ENCODE data around the gene OR9I1.

GRCh38 chr11:58142761-58143160 lies 17.4 kb upstream of the OR9I1 start:
- TF ChIP-seq, protein P1, sequence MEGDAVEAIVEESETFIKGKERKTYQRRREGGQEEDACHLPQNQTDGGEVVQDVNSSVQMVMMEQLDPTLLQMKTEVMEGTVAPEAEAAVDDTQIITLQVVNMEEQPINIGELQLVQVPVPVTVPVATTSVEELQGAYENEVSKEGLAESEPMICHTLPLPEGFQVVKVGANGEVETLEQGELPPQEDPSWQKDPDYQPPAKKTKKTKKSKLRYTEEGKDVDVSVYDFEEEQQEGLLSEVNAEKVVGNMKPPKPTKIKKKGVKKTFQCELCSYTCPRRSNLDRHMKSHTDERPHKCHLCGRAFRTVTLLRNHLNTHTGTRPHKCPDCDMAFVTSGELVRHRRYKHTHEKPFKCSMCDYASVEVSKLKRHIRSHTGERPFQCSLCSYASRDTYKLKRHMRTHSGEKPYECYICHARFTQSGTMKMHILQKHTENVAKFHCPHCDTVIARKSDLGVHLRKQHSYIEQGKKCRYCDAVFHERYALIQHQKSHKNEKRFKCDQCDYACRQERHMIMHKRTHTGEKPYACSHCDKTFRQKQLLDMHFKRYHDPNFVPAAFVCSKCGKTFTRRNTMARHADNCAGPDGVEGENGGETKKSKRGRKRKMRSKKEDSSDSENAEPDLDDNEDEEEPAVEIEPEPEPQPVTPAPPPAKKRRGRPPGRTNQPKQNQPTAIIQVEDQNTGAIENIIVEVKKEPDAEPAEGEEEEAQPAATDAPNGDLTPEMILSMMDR (IDR thresholded peaks at IDR 0.05): no peak
- TF ChIP-seq ZNF423 (CRISPR knock-in tag; IDR thresholded peaks at IDR 0.05) (no peak), TEAD1 (CRISPR knock-in tag; IDR thresholded peaks at IDR 0.05) (no peak), ZNF263 (CRISPR knock-in tag; IDR thresholded peaks at IDR 0.05; ENCODE audit: low read depth) (no peak), ZBTB21 (CRISPR knock-in tag; IDR thresholded peaks at IDR 0.05; ENCODE audit: borderline replicate concordance) (no peak), JUN (CRISPR knock-in tag; IDR thresholded peaks at IDR 0.05) (no peak), FOXP1 (CRISPR knock-in tag; IDR thresholded peaks at IDR 0.05; ENCODE audit: borderline replicate concordance) (no peak), NR2C2 (CRISPR knock-in tag; IDR thresholded peaks at IDR 0.05) (no peak), MAX (CRISPR knock-in tag; IDR thresholded peaks at IDR 0.05) (no peak)
- TF ChIP-seq, protein P2, sequence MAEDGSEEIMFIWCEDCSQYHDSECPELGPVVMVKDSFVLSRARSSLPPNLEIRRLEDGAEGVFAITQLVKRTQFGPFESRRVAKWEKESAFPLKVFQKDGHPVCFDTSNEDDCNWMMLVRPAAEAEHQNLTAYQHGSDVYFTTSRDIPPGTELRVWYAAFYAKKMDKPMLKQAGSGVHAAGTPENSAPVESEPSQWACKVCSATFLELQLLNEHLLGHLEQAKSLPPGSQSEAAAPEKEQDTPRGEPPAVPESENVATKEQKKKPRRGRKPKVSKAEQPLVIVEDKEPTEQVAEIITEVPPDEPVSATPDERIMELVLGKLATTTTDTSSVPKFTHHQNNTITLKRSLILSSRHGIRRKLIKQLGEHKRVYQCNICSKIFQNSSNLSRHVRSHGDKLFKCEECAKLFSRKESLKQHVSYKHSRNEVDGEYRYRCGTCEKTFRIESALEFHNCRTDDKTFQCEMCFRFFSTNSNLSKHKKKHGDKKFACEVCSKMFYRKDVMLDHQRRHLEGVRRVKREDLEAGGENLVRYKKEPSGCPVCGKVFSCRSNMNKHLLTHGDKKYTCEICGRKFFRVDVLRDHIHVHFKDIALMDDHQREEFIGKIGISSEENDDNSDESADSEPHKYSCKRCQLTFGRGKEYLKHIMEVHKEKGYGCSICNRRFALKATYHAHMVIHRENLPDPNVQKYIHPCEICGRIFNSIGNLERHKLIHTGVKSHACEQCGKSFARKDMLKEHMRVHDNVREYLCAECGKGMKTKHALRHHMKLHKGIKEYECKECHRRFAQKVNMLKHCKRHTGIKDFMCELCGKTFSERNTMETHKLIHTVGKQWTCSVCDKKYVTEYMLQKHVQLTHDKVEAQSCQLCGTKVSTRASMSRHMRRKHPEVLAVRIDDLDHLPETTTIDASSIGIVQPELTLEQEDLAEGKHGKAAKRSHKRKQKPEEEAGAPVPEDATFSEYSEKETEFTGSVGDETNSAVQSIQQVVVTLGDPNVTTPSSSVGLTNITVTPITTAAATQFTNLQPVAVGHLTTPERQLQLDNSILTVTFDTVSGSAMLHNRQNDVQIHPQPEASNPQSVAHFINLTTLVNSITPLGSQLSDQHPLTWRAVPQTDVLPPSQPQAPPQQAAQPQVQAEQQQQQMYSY (CRISPR knock-in tag; IDR thresholded peaks at IDR 0.05): no peak

All from WTC11 (cell line).